ENCODE data around the gene UBE2Q1. TPM values are rescaled to one million over a fixed set of nuclear protein-coding genes. Genes with fewer than 3 reads are reported as not detected.
A peak's percentile ranks its signal among the peaks of the same experiment; 100 is the strongest.

The UBE2Q1 gene
- total and polyA plus RNA-seq, 4 donors: 8.2 to 22.0 (median 14.2) TPM

DNA sequence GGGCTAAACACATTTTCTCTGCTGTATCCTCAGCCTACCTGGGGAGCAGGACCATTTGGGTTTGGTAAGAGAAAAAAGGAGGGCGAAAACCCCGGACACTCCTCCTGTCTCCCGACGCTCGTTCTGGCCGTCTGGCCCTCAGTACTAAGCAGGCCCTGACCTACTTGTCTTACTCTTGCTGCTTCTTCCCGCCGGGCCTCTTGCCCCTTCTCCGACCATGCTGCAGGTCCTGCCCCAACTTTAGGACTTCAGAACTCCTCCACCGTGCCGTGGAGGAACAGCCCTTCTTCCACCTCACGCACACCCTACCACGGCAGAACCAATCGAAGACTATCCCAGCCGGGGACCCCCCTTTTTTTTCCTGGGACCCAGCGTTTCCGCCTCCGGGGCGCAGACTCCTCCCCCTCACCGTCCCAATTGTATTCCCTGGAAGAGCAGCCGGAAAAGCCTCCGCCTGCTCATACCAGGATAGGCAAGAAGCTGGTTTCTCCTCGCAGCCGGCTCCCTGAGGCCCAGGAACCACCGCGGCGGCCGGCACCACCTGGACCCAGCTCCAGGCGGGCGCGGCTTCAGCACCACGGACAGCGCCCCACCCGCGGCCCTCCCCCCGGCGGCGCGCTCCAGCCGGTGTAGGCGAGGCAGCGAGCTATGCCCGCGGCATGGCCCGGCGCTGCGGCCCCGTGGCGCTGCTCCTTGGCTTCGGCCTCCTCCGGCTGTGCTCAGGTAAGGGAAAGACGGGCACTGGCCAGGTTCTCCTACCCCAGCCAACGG, 9.1 kb upstream of the UBE2Q1 start, which contains the start of gene CHRNB2:
TSS of gene CHRNB2 (plus strand) at position 393 of the 771 bp plus-strand sequence. CDS start at position 660, 267 bp downstream.
- Histone ChIP-seq H3K4me3 (ENCODE audit: low read depth in 1 of 3, low read length in 3 of 3) (peak within 1 kb of the TSS in 1 of 3 donors; percentile 15), H3K36me3 (ENCODE audit: control insufficient read depth in 4 of 4, insufficient read depth in 3 of 4, low read depth in 1 of 4, low read length in 3 of 4) (no peaks in the 10 kb centered on the region), H3K9ac (ENCODE audit: low read depth in 1 of 2, low read length in 2 of 2) (no peak within 1 kb of the TSS), H3K9me3 (ENCODE audit: control insufficient read depth in 4 of 4, low read length in 3 of 4) (no peaks in the 10 kb centered on the region), H3K4me1 (ENCODE audit: control insufficient read depth in 4 of 4, insufficient read depth in 4 of 4, low read length in 3 of 4) (peaks cover 3 to 10% (median 7%) of the 10 kb centered on the region in 4 donors), H3K27ac (ENCODE audit: low read depth in 1 of 2, low read length in 2 of 2) (no peak within 1 kb of the TSS), H3K27me3 (ENCODE audit: control insufficient read depth in 4 of 4, insufficient read depth in 4 of 4, low read length in 3 of 4) (peaks cover 0 to 6% (median 3%) of the 10 kb centered on the region in 4 donors)
- TF ChIP-seq, protein P1, sequence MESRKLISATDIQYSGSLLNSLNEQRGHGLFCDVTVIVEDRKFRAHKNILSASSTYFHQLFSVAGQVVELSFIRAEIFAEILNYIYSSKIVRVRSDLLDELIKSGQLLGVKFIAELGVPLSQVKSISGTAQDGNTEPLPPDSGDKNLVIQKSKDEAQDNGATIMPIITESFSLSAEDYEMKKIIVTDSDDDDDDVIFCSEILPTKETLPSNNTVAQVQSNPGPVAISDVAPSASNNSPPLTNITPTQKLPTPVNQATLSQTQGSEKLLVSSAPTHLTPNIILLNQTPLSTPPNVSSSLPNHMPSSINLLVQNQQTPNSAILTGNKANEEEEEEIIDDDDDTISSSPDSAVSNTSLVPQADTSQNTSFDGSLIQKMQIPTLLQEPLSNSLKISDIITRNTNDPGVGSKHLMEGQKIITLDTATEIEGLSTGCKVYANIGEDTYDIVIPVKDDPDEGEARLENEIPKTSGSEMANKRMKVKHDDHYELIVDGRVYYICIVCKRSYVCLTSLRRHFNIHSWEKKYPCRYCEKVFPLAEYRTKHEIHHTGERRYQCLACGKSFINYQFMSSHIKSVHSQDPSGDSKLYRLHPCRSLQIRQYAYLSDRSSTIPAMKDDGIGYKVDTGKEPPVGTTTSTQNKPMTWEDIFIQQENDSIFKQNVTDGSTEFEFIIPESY (IDR thresholded peaks at IDR 0.05): no peak
- peak; percentile 98 for TF ChIP-seq REST (IDR thresholded peaks at IDR 0.05)
- TF ChIP-seq GABPA (IDR thresholded peaks at IDR 0.05 in 1 of 2, conservative IDR thresholded peaks at IDR 0.05 in 1 of 2): no peak
- 5% methylated on average over 53 of the region's 53 CpGs for WGBS
- DNase-seq (ENCODE audit: low spot score): peak; percentile 72

DNA sequence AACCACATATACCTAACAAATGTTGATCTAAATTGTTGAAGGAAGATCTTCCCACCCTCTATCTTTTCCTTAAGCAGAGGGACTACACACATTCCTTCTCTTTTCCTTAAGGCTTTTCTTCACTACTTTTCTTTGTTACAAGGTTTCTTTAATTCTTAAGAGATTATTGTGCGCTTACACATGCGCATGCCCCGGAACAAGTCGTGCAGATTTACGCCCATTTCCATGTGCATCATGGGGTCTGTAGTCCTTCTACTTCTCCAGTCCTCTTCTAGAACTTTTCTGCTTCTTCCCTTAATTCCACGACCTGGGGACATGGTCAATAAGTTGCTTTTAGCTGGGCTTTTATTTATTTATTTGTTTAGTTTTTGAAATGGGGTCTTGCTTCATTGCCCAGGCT, 7.4 kb upstream of the UBE2Q1 start:
- Histone ChIP-seq H3K27me3 (ENCODE audit: control insufficient read depth in 4 of 4, insufficient read depth in 4 of 4, low read length in 3 of 4) (peaks cover 0 to 6% (median 3%) of the 10 kb centered on the region in 4 donors), H3K36me3 (ENCODE audit: control insufficient read depth in 4 of 4, insufficient read depth in 3 of 4, low read depth in 1 of 4, low read length in 3 of 4) (no peaks in the 10 kb centered on the region), H3K9ac (ENCODE audit: low read depth in 1 of 2, low read length in 2 of 2) (no peak overlapping the region), H3K9me3 (ENCODE audit: control insufficient read depth in 4 of 4, low read length in 3 of 4) (no peaks in the 10 kb centered on the region), H3K27ac (ENCODE audit: low read depth in 1 of 2, low read length in 2 of 2) (no peak overlapping the region), H3K4me1 (ENCODE audit: control insufficient read depth in 4 of 4, insufficient read depth in 4 of 4, low read length in 3 of 4) (peaks cover 3 to 10% (median 7%) of the 10 kb centered on the region in 4 donors), H3K4me3 (ENCODE audit: low read depth in 1 of 3, low read length in 3 of 3) (no peak overlapping the region)
- no peak for TF ChIP-seq SP1 (IDR thresholded peaks at IDR 0.05)
- TF ChIP-seq HNF4G (IDR thresholded peaks at IDR 0.05): no peak
- no peak for TF ChIP-seq NR2F2 (IDR thresholded peaks at IDR 0.05)
- TF ChIP-seq FOXA2 (IDR thresholded peaks at IDR 0.05): no peak
- TF ChIP-seq YY1 (IDR thresholded peaks at IDR 0.05): no peak
- TF ChIP-seq RAD21 (IDR thresholded peaks at IDR 0.05): no peak
- 88% methylated on average over 6 of the region's 6 CpGs for WGBS
- DNase-seq (ENCODE audit: low spot score): no peak

DNA sequence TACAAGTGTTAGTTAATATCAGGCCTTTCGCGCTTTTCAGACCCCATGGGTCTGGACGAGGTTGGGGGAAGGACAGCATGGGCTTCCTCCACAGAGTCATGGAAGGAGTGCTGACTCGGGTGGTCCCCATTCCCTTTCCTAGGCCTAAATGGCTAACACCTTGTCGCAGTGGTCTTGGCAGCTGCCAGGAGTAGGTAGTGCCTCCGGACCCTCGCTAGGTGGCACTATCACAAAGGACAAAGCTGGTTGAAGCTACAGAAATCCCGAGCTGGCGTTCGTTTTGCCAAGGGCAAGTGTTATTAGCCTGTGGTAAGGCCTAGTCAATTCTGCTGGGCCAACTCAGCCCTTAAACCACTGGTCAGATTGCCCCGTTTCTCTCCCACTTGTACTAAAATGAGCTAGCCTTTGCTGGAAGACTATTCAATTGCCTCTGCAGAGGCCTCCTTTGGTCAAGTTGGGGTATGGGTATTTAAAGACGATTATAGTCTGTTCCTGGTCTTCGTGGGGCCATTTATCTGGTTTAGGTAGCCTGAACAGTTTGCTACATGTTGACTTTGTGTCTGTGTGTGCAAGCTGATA, 1.1 kb upstream of the UBE2Q1 start:
- 8% methylated on average over 13 of the region's 13 CpGs for WGBS
- peak overlapping the region; percentile 58 to 81 for H3K9ac ChIP-seq (ENCODE audit: low read depth in 1 of 2, low read length in 2 of 2)
- DNase-seq (ENCODE audit: low spot score): peak; percentile 81
- TF ChIP-seq HNF4G (IDR thresholded peaks at IDR 0.05) (no peak), TAF1 (conservative IDR thresholded peaks at IDR 0.05) (no peak), NR2F2 (IDR thresholded peaks at IDR 0.05) (peak; percentile 21), EGR1 (IDR thresholded peaks at IDR 0.05; ENCODE audit: low read depth in 2 of 2) (no peak), RAD21 (IDR thresholded peaks at IDR 0.05) (peak; percentile 97), SP1 (IDR thresholded peaks at IDR 0.05) (no peak), REST (IDR thresholded peaks at IDR 0.05) (peak; percentile 51), MAX (IDR thresholded peaks at IDR 0.05) (no peak), RXRA (IDR thresholded peaks at IDR 0.05) (peak in 1 of 2 donors; percentile 7), FOXA1 (IDR thresholded peaks at IDR 0.05) (no peak), HNF4A (conservative IDR thresholded peaks at IDR 0.05) (peak in 1 of 2 donors; percentile 36)

More for the DNA sequence above, 1.1 kb upstream of the UBE2Q1 start:
- H3K4me1 ChIP-seq (ENCODE audit: control insufficient read depth in 4 of 4, insufficient read depth in 4 of 4, low read length in 3 of 4): peaks cover 2 to 31% (median 23%) of the 10 kb centered on the region in 4 donors
- peak overlapping the region; percentile 88 to 95 for H3K27ac ChIP-seq (ENCODE audit: low read depth in 1 of 2, low read length in 2 of 2)
- peaks cover 5 to 12% (median 10%) of the 10 kb centered on the region in 4 donors for H3K36me3 ChIP-seq (ENCODE audit: control insufficient read depth in 4 of 4, insufficient read depth in 3 of 4, low read depth in 1 of 4, low read length in 3 of 4)
- peak overlapping the region; percentile 69 to 86 (median 77) for H3K4me3 ChIP-seq (ENCODE audit: low read depth in 1 of 3, low read length in 3 of 3)
- no peaks in the 10 kb centered on the region for H3K9me3 ChIP-seq (ENCODE audit: control insufficient read depth in 4 of 4, low read length in 3 of 4)
- no peaks in the 10 kb centered on the region for H3K27me3 ChIP-seq (ENCODE audit: control insufficient read depth in 4 of 4, insufficient read depth in 4 of 4, low read length in 3 of 4)
